ENCODE results near the gene NOL4L. TPM values are rescaled to one million over a fixed set of nuclear protein-coding genes. Genes with fewer than 3 reads are reported as not detected.

Gene NOL4L
- total RNA-seq, 4 donors from 2014 or later: 45.6 to 105 (median 85.9) TPM

- Histone ChIP-seq H3K27me3 (no peaks in the 10 kb centered on the region), H3K36me3 (no peaks in the 10 kb centered on the region), H3K4me3 (peak overlapping the region; percentile 85 to 97 (median 91)), H3K4me1 (peaks cover 35 to 61% (median 52%) of the 10 kb centered on the region in 4 donors), H3K27ac (peak overlapping the region; percentile 93 to 97 (median 96)), H3K9me3 (no peaks in the 10 kb centered on the region)
- intact Hi-C loops (cut with DNase I; ENCODE audit: low total_unique reads) (loop anchor here (5.0 to 10.0 kb wide), 2 partner anchors 125 to 298 kb away; partner anchors contain the start of gene ASXL1), in situ Hi-C loops (cut with MboI; ENCODE audit: low pct_ligation_motif_present in 1 of 4, low pct_unique_long_range_greater_than_20kb in 1 of 4, low sequenced_read_pairs in 3 of 4) (no loop called here)
- peak in 2 of 3 donors; percentile 19 to 31 for TF ChIP-seq POLR2AphosphoS5 (IDR thresholded peaks at IDR 0.05)
- peak; percentile 23 for TF ChIP-seq POLR2A (IDR thresholded peaks at IDR 0.05)
- TF ChIP-seq EP300 (IDR thresholded peaks at IDR 0.05; ENCODE audit: low read depth): no peak
- peak; percentile 57 for DNase-seq
- WGBS, 2 donors (ENCODE audit: low coverage in 1 of 2): 0 to 2% methylated on average over 1 to 57 of the region's 82 CpGs
Observed at GRCh38 chr20:32482442-32483261, 102.5 kb downstream of the NOL4L start.

DNA sequence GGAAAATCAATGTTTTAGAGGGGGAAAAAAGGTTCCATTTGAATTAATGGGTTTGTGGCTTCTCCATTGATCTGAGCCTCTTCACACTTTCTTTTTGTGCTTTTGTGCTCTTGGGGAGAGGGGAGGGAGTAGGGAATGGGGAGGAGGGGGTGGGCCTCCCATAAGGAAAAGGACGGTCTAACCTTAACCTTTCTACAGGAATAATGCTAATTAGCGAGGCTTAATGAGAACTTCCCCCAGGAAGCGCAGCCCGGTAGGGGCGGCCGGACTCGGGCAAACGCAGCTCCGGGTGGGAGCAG lies 103.0 kb downstream of the NOL4L start:
- WGBS, 2 donors (ENCODE audit: low coverage in 1 of 2): 11 to 23% methylated on average over 5 to 9 of the region's 9 CpGs
- peaks cover 40 to 67% (median 58%) of the 10 kb centered on the region in 4 donors for H3K4me1 ChIP-seq
- peak overlapping the region; percentile 93 to 97 (median 96) for H3K27ac ChIP-seq
- no peaks in the 10 kb centered on the region for H3K27me3 ChIP-seq
- DNase-seq: no peak
- no peaks in the 10 kb centered on the region for H3K9me3 ChIP-seq
- no peak for TF ChIP-seq POLR2AphosphoS5 (IDR thresholded peaks at IDR 0.05)
- TF ChIP-seq POLR2A (IDR thresholded peaks at IDR 0.05): no peak
- no peak for TF ChIP-seq EP300 (IDR thresholded peaks at IDR 0.05; ENCODE audit: low read depth)
- TF ChIP-seq, protein P1, sequence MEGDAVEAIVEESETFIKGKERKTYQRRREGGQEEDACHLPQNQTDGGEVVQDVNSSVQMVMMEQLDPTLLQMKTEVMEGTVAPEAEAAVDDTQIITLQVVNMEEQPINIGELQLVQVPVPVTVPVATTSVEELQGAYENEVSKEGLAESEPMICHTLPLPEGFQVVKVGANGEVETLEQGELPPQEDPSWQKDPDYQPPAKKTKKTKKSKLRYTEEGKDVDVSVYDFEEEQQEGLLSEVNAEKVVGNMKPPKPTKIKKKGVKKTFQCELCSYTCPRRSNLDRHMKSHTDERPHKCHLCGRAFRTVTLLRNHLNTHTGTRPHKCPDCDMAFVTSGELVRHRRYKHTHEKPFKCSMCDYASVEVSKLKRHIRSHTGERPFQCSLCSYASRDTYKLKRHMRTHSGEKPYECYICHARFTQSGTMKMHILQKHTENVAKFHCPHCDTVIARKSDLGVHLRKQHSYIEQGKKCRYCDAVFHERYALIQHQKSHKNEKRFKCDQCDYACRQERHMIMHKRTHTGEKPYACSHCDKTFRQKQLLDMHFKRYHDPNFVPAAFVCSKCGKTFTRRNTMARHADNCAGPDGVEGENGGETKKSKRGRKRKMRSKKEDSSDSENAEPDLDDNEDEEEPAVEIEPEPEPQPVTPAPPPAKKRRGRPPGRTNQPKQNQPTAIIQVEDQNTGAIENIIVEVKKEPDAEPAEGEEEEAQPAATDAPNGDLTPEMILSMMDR (IDR thresholded peaks at IDR 0.05): no peak
- peak overlapping the region; percentile 85 to 97 (median 91) for H3K4me3 ChIP-seq
- no peaks in the 10 kb centered on the region for H3K36me3 ChIP-seq
- in situ Hi-C loops (cut with MboI; ENCODE audit: low pct_ligation_motif_present in 1 of 4, low pct_unique_long_range_greater_than_20kb in 1 of 4, low sequenced_read_pairs in 3 of 4) (no loop called here), intact Hi-C loops (cut with DNase I; ENCODE audit: low total_unique reads) (loop anchor here (5.0 to 10.0 kb wide), 2 partner anchors 125 to 297 kb away; partner anchors contain the start of gene ASXL1)

GRCh38 chr20:32481311-32482142 lies 103.6 kb downstream of the NOL4L start:
- TF ChIP-seq, protein P1 (IDR thresholded peaks at IDR 0.05): no peak
- TF ChIP-seq POLR2AphosphoS5 (IDR thresholded peaks at IDR 0.05): peak in 1 of 3 donors; percentile 33
- Histone ChIP-seq H3K27ac (peak overlapping the region; percentile 93 to 97 (median 96)), H3K4me1 (peaks cover 46 to 72% (median 64%) of the 10 kb centered on the region in 4 donors), H3K36me3 (no peaks in the 10 kb centered on the region), H3K27me3 (no peaks in the 10 kb centered on the region), H3K4me3 (peak overlapping the region in 3 of 4 donors; percentile 89 to 97 (median 93)), H3K9me3 (no peaks in the 10 kb centered on the region)
- 33% methylated on average over 13 of the region's 13 CpGs; no CpG with 5 or more reads in 1 of the 2 donors for WGBS, 2 donors (ENCODE audit: low coverage in 1 of 2)
- DNase-seq: peak; percentile 58
- in situ Hi-C loops (cut with MboI; ENCODE audit: low pct_ligation_motif_present in 1 of 4, low pct_unique_long_range_greater_than_20kb in 1 of 4, low sequenced_read_pairs in 3 of 4) (no loop called here), intact Hi-C loops (cut with DNase I; ENCODE audit: low total_unique reads) (loop anchor here (5.0 to 10.0 kb wide), 2 partner anchors 124 to 297 kb away; partner anchors contain the start of gene ASXL1)

- H3K27me3 ChIP-seq: no peaks in the 10 kb centered on the region
- peaks cover 54 to 80% (median 72%) of the 10 kb centered on the region in 4 donors for H3K4me1 ChIP-seq
- H3K27ac ChIP-seq: peak overlapping the region; percentile 93 to 97 (median 96)
- in situ Hi-C loops (cut with MboI; ENCODE audit: low pct_ligation_motif_present in 1 of 4, low pct_unique_long_range_greater_than_20kb in 1 of 4, low sequenced_read_pairs in 3 of 4): no loop called here
- DNase-seq: no peak
- 58% methylated on average over 12 of the region's 12 CpGs; no CpG with 5 or more reads in 1 of the 2 donors for WGBS, 2 donors (ENCODE audit: low coverage in 1 of 2)
- TF ChIP-seq POLR2A (IDR thresholded peaks at IDR 0.05): no peak
- peak in 2 of 3 donors; percentile 16 to 43 for TF ChIP-seq POLR2AphosphoS5 (IDR thresholded peaks at IDR 0.05)
- TF ChIP-seq, protein P1 (IDR thresholded peaks at IDR 0.05): no peak
- no peak for TF ChIP-seq EP300 (IDR thresholded peaks at IDR 0.05; ENCODE audit: low read depth)
- H3K9me3 ChIP-seq: no peaks in the 10 kb centered on the region
- no peaks in the 10 kb centered on the region for H3K36me3 ChIP-seq
- intact Hi-C loops (cut with DNase I; ENCODE audit: low total_unique reads): loop anchor here (5.0 to 10.0 kb wide), 2 partner anchors 123 to 296 kb away; partner anchors contain the start of gene ASXL1
- H3K4me3 ChIP-seq: peak overlapping the region in 2 of 4 donors; percentile 6 to 97
Observed at GRCh38 chr20:32480371-32481241, 104.5 kb downstream of the NOL4L start.
